ENCODE measurements around the gene METRN.
A peak's percentile ranks its signal among the peaks of the same experiment; 100 is the strongest.
"Not testable (repeated sequence)": the region's sequence is repeated elsewhere in the genome, so short reads cannot be mapped to it uniquely, and the experiment has no call there.

Gene METRN

DNA sequence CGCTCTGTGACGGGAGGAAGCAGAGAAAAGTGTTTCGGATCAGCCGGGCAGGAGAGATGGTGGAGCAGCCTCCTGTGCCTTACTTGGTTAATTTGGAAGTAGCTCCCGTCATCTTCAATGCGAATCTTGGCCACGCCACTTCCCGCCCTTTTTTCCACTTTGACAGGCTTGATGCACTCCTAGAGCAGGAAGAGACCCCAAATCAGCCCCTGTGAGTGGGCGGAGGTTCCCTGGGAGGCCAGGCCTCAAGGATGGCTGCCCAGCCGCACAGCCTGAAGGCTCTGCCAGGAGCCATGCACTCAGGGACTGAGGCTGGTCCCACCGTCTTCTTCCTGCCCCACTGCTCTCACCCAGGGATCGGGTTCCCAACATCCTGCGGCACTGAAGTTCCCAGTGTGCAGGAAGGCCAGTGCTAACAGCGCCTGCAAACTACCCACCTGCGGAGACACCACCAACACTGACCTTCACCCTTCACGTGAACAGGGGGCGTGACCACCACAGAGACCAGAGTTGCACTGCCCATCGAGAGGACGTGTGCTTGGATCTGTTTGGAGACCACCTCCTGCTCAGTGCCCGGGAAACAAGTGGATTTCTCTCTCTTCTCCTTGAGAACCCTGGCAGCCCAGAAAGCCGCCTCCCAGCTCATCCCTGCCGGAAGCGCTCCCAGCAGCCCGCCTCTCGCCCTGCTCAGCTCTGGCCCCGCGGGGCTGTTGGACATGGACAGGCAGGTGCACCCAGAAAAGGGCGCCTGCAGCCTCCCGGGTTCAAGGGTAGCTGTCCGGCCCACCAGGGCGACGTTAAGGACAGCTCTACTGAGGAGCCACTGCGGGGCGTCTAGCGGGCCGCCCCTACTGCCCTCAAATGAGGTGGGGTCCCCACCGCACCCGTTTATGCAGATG lies 24.9 kb downstream of the METRN start:
- DNase-seq: no peak

DNA sequence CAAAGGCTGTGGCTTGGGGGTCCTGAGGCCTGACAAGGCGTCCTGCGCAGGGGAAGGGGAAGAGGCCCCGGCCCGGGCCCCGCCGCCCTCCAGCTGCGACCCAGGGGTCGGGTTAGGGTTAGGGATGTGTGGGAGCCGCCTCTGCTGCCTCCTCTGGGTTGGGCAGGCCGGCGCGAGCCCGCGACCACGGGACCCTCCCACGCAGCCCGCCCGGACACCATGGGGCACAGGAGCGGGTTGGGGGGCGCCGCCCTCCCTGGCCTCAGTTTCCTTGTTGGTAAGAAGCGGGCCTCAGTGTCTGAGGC lies 25.5 kb downstream of the METRN start:
- no peak for DNase-seq

DNA sequence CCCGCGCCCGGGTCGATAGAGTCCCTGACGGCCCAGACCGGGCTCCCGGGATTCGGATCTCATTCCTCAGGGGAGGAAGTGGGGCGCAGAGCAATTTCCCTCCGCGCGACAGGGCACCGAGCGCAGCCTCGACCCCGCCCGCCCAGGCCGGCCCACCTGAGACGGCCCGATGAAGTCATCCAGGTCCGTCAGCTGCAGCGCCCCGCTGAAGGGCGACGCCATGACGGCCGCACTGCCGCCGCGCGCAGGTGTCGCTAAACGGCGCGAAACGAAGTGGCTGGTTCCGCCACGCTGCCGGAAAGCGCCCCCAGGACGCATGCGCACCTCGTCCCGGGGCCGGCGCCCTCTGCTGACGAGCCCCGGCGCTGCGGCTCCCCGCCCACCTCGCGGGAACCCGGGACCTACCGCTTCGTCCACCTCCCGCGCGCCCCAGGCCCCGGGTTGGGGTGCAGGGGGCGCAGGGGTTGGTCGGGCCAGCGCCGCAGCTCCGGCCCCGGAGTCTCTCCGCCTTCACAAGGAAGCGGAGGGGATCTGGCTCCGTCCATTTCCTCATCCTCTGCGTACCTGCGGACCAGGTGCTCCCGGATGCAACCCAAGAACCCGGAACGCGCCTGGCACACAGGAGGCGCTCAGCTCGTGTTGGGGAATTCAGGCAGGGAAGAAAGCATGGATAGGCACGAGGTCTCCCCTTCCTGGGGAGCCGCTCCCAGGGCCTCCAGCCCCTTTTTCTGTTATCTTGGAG lies 26.0 kb downstream of the METRN start, which contains the start of gene CIAO3:
TSS of gene CIAO3 (minus strand) at position 234 of the 742 bp plus-strand sequence. CDS start at position 222, 12 bp downstream.
- DNase-seq: peak; percentile 83 to 87 (median 85)

DNA sequence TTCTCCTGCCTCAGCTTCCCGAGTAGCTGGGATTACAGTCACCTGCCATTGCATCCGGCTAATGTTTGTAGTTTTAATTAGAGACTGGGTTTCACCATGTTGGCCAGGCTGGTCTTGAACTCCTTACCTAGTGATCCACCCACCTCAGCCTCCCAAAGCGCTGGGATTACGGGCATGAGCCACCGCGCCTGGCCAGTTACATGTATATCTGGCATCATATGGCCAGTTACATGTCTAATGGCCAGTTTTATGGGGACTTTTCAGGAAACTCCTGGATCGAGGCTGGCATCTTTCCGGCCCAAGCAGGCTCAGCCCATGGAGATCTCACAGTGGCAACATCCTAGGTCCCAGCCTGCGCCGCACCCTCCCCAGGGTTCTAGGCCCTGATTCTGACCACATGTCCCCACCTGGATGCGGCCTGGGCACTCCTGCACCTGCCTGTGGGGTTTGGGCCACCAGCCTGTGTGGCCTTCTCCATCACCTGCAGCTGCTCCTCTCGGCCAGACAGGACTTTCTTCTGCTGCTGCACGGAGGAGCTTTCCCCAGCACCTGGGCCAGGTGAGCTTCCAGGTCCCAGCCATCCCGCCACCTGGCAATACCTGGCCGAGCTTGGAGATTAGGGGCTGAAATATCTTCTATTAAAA lies 27.2 kb downstream of the METRN start:
- DNase-seq: no peak

DNA sequence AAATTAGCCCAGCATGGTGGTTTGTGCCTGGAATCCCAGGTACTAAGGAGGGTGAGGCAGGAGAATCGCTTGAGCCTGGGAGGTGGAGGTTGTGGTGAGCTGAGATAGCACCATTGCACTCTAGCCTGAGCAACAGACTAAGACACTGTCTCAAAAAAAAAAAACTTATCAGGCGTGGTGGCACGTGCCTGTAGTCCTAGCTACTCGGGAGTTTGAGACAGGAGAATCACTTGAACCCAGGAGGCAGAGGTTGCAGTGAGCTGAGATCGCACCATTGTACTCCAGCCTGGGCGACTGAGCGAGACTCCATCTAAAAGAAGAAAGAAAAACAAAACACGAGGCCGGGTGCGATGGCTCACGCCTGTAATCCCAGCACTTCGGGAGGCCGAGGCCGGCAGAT lies 28.0 kb downstream of the METRN start:
- DNase-seq: not testable (repeated sequence)

DNA sequence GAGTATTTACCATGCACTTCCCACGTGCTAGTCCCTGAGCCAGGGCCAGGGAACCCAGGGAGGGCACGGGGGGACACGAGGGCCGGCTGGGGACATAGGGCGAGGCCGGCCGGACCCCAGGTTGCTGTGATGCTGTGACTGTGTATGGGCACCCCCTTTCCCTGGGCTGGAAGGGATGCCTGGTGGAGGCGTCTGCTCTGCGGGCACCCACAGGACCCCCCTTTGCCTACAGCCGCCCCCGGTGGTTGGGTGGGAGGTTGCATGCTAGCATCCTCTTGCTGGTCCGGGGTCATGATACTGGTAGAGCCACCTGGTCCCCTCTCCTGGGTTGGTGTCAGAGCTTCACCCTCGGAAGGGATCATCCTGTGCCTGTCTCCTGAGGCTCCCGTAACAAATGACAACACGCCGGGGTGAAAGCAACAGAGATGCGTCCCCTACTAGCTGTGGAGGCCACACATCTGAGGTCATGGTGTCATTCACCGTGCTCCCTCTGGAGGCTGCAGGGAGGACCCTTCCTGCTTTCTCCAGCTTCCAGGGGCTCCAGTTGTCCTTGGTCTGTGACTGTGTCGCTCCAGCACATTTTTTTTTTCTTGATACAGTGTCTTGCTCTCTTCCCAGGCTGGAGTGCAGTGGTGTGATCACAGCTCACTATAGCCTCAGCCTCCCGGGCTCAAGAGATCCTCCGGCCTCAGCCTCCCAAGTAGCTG lies 29.0 kb downstream of the METRN start:
- no peak for DNase-seq

DNA sequence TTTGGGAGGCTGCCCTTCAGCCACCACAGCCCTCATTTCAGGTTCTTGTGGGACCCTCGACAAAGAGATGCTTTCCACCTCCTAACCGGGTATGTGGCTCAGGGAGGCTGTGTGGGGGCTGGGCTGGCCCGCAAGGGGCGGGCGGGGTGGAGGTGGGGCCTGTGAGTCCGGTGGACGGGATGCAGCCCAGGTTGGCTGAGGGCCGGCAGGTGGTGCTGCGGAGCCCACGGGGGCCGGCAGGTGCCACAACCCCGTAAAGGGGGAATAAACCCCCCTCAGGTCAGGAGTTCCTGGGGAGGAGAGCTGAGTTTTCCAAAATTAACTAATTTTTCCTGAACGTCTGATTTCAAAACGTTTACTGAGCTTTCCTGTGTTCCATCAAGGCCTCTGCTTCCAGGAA lies 30.8 kb downstream of the METRN start:
- DNase-seq: no peak

DNA sequence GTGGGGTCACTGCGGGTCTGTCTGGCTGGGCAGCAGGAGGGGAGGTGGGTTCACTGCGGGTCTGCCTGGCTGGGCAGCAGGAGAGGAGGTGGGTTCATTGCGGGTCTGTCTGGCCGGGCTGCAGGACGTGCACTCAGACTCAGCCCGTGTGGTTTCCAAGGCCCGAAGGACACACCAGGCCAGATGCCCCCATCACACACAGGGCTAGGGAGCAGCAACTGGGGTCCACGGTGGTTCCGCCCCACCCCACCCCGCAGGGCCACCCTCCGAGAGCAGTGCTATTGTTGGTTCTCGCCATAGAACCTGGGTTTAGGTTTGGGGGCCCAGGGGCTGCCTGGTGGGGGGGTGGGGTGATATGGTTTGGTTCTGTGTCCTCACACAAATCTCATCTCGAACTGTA lies 31.7 kb downstream of the METRN start:
- DNase-seq: no peak

DNA sequence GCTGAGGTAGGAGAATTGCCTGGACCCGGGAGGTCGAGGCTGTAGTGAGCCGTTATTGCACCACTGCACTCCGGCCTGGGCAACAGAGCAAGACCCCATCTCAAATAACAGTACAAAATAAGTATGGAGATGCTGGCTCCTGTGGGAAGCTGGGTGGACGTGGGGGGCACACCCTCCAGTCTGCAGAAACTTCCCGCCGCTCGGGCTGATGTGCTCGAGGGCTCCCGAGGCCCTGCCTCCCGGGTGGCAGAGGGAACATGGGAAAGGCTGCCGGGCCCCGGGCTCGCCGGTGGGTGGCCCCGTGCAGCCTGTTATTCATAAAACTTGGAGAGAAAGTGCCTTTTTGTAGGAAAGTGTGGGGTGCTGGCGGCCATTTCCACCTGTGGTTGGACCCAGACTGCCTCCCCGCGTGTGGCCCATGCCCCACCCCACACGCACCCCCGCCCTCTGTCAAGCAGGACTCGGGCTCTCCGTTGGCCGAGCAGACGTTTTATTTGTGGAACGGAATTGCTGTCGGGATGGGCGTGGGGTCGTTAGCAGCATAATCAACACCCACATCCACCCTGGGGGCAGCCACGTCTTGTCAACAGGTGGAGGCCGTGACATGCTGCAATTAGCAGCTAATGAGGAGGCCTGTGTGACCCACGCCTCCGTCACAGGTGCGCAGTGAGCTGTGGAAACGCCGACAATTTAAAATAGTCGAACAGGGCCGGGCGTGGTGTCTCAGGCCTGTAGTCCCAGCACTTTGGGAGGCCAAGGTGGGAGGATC lies 33.2 kb downstream of the METRN start:
- DNase-seq: no peak

DNA sequence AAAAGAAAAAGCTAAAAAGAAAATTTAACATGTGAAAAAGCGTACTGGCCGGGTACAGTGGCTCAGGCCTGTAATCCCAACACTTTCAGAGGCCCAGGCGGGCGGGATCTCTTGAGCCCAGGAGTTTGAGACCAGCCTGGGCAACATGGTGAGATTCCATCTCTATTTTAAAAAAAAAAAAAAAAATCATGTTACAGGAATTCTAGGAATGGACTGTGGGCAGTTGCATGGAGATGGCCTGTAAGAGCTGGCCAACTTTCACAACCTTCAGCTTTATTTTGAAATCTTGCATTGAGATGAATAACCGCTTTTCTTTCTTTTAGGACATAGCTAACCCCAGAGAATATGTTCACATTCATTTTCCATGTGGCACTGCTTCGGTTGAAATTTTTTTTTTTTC lies 34.1 kb downstream of the METRN start:
- no peak for DNase-seq

DNA sequence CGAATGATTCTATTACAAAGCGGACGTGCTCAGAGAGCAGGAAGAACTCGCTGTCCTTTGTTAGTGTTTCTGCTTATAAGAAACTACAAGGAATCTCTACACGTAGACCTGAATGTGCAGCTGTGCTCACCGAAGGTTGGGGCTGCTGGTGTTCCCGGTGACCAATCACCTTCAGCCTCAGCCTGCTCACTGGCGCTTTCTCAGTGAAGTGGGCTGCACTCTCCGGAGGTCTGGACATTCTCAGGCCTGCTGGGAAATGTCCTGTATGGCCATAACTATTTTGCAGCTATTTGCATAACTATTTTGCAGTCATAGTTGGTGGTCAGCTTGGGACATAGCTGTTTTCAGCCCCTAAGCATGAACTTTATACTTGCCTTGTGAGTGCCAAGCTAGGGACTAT lies 35.6 kb downstream of the METRN start:
- no peak for DNase-seq

DNA sequence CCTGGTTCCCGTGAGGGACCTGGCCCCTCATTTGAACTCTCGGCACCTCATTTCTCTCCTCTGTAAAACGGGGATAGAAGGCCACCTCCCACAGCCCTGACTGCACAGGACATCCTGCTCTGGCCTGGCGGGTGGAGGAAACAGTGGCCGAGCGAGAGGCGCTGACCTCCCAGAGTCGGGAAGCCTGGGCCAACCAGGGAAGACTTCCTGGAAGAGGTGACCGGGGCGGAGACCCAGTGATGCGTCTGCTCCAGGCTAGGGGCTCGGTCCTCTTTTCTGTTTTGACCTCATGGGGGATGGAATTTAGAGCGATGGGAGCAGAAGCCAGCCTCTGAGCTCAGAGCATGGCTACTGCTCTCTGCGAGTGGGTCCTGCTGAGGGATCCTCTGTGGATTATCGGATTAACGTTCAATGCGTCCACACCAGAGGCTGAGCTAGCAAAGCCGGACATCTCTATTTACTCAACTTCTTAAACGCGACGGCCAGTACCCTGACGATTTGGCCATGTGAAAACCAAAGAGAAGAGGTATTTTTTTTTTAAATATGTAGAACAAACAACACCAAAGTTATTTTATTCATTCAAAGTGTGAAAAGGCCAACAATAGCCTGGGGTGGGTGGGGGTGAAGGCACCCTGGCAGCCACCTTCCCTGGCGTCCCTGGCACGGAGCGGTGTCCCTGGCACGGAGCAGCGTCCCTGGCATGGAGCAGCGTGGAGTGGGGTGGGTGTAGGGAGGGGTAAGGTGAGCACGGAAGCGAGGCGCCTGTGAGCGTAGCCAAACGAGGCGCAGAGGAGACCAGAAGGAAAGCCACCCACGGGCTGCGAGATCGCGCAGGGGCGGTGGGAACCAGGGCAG lies 36.5 kb downstream of the METRN start:
- no peak for DNase-seq

DNA sequence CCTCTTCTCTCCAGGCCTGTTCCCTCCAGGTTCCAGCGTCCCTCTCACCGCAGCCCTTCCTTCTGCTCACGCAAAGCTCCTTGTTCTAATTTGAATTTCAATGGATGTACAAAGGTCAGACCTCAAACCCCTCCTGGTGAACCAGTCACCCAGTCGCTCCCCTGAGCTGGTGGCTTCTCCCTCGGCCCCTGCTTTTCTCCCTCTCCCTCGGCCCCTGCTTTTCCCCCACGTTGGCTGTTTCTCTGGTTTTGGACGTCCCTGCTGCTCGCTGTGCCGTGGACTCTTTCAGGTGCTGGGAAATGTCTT lies 37.0 kb downstream of the METRN start:
- DNase-seq: no peak

DNA sequence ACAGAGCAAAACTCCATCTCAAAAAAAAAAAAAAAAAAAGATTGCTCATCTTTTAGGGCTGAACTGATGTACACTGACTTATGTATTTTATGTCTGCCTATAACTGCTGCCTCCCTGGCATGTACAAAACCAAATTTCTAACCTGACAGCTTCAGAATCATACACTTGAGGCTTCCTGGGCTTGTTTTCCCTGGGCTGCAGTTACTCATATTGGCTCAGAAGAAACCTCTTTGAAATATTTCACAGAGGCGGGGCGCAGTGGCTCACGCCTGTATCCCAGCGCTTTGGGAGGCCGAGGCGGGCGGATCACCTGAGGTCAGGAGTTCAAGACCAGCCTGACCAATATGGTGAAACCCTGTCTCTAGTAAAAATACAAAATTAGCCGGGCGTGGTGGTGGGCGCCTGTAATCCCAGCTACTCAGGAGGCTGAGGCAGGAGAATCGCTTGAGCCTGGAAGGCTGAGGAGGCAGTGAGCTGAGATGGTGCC lies 39.2 kb downstream of the METRN start:
- not testable (repeated sequence) for DNase-seq

DNA sequence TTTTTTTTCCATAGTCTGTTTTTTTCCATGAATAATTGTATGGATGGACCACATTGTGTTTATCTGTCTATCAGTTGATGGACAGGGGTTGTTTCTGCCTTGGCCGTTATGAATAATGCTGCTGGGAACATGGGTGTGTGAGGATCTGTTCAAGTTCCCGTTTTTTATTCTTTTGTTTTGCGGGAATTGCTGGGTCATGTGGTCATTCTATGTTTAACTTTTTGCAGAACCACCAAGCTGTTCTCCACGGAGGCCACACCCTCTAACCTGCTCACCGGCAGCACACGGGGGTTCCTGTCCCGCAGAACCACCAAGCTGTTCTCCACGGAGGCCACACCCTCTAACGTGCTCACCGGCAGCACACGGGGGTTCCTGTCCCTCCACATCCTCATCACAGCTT lies 39.7 kb downstream of the METRN start:
- no peak for DNase-seq

DNA sequence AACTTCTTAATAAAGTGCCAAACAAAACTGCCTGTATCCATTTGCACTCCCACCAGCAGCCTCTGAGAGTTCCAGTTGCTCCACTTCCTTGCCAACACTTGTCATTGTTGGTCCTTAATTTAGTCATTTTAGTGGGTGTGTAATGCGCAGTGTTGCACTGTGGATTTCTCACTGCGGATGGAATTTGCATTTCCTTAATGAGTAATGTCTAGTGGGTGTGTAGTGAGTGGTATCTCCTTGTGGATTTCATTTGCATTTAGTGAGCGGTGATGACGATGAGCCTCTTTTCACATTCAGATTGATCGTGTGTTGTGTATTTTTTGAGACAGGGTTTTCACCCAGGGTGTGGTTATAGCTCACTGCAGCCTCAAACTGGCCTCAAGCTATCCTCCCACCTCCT lies 41.5 kb downstream of the METRN start:
- DNase-seq: no peak

DNA sequence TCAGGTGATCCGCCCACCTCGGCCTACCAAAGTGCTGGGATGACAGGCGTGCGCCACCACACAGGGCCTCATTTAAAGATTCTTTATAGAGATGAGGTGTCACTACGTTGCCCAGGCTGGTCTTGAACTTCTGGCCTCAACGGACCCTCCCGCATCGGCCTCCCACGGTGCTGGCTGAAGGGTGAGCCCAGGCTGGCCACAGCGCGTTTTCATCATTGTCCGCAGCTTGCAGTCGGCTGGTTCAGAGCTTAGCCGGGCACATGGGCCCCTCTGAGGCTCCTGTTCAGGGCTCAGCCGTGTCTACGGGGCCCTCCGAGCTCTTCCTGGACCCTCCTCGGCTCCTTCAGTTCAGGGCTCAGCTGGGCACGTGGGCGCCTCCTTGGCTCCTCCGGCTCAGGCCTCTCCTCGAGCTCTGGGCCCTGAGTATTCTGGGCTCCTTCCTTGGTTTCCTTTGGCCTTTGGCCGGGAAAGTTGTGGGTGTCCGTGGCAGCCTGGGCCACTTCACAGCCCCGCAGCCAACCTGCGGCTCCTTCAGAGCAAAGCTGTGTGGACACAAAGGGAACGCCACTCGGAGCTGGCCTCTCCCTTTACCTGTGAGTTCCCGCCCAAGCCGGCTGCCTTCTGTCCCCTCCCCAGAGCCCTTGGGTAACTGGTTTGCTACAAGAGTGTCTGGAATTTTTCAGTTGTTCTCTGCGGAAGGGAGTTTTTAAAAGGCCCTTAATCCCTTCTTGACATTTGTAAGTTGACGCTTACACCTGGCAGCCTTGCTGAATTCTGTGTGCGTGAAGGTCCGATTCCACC lies 44.4 kb downstream of the METRN start:
- DNase-seq: no peak

DNA sequence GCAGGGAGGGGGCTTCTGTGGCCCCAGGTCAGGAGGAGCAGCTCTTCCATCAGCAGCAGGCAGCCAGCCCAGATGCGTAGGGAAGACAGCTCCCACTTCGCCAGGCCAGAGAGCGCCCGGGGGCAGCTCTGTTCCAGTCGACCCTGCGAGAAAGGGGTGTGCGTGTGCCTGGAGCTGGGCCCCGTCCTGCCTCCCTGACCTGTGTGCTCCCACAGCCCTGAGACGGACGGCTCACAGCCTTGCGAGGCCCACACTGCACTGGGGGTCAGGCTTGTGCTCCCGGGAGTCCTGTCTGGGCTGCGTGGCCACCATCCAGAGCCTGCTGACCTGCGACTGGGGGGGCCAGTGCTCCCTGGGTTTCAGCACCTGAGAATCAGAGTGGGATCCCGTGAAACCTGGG lies 45.1 kb downstream of the METRN start:
- DNase-seq: no peak

DNA sequence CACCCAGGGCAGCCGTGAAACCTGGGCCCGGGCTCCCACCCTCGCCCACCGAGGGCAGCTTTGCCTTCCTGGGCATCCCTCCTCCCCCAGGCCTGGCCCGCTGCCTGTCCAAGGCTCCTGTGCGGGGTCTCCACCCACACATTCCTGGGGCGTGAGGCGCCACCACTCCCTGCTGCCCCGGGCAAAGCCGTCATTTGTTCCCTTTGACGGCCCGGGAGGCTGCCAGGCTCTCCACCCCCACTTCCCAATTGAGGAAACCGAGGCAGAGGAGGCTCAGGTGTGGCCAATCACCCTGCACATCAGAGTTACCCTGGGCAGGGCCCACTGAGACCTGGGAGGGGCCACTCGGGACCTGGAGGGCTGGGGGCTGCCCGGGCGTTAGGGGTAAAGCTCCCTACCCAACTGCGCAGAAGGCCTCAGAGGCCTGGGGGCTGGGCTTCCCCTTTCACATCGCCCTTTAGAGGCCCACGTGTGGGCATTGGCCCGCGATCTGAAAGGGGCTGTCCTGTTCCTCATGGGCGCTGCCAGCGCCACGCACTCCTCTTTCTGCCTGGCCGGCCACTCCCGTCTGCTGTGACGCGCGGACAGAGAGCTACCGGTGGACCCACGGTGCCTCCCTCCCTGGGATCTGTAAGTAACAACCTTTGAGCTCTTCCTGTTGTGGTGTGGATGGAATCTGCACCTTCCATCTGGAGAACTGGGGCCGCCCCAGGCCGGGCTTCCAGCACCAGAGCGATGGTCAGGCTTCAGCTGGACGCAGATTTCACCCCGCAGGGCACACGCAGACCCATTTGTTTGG lies 45.8 kb downstream of the METRN start, which contains the start of gene MSLN:
TSS of gene MSLN (plus strand) at position 190 of the 799 bp plus-strand sequence. CDS start 1,947 bp downstream, outside the sequence.
- no peak for DNase-seq

Data from activated CD4-positive, CD25-positive, alpha-beta regulatory T cell (primary cell).